HG03066 (cell line): ENCODE results near the gene DOK3.

Experiments
- ATAC-seq: cut with Tn5 transposase; IDR thresholded peaks from one replicate; pipeline ENCODE4 v1.9.1; 2021; ENCODE audit warnings: low read depth; ENCODE audit not compliant: unreplicated experiment

The DOK3 gene, protein sequence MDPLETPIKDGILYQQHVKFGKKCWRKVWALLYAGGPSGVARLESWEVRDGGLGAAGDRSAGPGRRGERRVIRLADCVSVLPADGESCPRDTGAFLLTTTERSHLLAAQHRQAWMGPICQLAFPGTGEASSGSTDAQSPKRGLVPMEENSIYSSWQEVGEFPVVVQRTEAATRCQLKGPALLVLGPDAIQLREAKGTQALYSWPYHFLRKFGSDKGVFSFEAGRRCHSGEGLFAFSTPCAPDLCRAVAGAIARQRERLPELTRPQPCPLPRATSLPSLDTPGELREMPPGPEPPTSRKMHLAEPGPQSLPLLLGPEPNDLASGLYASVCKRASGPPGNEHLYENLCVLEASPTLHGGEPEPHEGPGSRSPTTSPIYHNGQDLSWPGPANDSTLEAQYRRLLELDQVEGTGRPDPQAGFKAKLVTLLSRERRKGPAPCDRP

DNA sequence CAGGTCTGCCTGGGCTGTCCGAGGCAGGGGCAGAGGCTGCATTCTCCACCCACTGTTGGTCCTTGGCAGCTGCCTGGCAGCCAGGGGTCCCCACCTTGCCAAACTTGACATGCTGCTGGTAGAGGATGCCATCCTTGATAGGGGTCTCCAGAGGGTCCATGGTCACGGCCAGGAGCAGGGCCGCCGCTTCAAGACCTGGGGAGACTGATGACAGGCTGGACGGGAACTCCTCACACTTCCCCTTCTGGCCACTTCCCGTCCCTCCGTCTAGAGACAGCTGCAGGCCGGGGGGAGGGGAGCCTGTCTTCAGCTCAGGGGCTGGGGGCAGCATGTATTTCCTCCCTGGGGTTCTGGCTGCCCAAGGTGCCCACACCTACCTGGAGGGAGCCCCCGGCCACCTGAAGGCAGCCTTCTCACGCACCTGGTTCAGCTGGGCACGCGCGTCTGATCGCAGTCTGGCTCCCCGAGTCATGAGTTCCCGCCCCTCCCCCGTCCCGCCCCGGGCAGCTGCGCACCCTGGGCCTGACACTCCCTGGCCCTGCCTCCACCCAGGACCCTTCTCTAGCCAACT is at the start of gene DOK3:
TSS of gene DOK3 (minus strand) at position 446 of the 571 bp plus-strand sequence. CDS start at position 160, 286 bp downstream.
- ATAC-seq, result peak; percentile 40

DNA sequence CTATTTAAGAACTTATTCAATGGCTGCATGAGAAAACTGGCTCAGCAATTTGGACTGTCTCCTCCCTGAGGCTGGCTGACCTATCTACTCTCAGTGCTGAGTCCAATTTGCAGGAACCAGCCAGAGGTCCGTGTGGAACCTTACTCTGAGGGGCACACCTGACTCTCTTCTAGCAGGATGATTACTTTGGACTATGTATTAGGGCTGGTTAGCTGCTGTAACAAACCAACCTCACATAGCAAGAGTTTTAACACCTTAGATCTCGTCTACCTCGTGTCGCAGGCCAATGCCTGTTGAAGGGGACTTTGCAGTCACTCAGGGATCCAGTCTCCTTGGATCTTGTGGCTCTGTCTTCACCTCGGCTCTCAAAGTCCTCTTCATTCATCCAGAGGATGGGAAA is 48.2 kb upstream of the DOK3 start:
- ATAC-seq, result no peak

DNA sequence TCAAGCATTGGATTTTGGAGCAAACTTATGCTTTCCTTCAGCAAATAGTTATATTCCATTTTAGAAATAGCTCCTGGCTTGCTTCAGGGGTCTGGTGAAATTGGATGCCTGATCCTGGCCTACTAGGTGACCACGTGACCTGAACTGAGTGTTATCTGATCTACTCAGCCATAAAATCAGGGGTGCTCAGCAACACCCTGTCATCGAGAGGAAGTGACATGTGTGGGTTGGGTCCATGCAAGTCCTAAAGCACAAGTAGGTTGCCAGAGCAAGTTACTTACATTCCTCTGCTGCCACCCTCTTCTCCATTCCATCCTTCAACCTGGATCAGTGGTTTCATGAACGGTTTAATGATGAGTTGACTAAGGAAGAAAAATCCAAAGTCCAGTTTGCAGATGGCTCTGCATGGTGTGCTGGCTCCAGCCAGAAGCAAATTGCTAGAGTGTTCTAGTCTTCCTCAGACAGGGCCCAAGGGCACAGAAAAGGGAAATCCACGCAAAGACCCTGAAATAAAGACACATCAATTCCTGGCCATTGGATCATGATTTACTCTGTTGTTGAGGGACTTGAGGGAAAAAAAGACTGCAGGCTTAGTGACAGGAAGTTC is 47.5 kb upstream of the DOK3 start:
- no peak for ATAC-seq

DNA sequence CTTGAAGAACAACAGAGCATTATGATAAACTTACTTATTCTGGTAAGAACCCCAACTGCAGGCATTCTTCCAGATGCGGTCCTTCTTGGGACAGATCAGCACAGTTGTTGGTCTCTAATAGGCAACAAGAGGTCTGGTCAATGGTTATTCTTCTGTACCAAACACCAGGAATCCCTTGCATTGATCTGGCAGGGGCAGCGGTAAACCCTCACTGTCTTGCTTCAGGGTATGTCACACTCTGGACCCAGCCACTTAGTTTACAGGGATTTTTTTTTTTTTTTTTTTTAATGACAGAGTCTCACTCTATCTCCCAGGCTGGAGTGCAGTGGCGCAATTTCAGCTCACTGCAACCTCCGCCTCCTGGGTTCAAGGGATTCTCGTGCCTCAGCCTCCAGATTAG is 46.0 kb upstream of the DOK3 start:
- no peak for ATAC-seq

DNA sequence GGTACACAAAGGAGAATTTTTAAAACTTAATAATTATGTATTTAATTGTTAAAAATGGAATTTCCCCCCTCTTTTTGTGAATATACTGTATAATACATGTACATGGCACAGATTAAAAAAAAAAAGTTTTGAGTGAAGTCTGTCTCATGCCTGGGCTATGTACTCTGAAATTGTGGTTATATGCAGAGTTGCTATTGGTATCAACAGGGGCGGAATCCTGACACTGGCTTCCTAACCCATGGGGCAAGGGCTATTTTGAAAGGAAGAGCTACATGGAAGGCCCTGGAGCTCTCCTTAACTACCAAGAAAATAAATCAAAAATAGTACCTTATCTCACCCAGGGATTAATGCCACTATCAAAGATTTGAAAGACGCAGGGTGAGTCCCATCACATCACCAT is 45.6 kb upstream of the DOK3 start:
- ATAC-seq, result no peak

DNA sequence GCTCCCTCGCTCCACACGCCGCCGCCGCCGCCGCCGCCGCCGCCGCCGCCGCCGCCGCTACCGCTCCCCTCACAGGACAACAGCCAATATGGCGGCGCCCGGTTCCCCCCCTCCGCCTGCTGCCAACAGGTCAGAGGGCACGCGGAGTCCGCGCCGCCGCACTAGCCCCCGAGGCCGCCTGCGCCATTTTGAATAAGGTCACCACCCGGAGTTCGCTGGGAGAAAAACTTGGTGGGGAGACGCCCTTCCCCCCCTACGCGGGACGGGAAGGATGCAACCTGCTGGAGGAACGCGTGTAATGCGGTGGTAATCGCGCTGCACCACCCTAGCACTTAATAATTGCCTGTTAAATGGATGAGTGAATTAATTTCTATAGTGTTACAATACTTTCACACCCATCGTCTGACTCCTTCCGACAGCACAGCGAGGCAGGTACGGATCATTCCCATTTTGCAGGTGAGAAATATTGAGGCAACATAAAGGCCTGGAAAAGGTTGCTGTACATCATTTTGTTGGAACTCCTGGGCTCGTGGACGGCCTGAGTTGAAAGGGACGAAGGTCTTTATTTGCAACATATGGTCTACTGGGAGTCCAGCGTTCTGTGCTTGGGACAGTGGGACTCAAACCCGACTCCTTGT is 45.0 kb upstream of the DOK3 start, which contains the start of gene FAM193B:
TSS of gene FAM193B (minus strand) at position 90 of the 638 bp plus-strand sequence. CDS start 105 bp downstream, outside the sequence.
- ATAC-seq, result peak; percentile 93

DNA sequence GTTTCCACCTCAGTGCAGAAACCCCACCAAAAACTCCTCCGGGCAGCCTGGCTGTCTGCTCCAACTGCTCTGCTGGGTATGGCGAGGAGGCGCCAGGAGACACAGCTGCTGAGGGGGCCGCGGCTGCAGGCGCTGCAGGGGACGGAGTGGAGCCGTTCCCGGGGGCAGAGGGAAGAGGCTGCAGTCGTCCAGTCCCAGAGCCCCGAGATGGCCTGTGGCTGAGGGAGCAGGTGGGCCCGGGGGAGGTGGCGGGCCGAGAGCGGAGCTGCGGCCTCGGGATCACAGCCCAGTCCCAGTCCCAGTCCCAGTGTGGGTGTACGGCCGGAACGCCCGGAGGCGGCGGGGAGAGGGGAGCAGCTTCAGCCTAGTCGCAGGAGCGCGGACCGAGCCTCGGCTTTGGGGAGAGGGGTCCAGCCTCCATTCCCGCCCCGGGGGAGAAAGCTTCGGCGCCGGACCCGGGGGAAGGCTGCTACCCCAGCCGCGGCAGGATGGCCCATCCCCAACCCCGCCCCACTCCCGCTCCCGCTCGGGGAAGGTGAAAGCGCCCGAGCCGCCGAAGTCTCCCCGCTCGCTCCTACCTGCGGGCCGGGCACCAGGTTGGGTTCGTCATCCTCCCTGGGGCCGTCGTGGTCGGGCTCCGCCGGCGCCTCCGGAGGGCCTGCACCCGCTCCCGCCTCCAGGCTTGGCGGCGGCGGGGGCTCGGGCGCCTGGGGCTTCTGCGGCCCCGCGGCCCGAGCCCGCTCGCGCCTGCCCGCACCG is 44.2 kb upstream of the DOK3 start:
- ATAC-seq, result peak; percentile 36

DNA sequence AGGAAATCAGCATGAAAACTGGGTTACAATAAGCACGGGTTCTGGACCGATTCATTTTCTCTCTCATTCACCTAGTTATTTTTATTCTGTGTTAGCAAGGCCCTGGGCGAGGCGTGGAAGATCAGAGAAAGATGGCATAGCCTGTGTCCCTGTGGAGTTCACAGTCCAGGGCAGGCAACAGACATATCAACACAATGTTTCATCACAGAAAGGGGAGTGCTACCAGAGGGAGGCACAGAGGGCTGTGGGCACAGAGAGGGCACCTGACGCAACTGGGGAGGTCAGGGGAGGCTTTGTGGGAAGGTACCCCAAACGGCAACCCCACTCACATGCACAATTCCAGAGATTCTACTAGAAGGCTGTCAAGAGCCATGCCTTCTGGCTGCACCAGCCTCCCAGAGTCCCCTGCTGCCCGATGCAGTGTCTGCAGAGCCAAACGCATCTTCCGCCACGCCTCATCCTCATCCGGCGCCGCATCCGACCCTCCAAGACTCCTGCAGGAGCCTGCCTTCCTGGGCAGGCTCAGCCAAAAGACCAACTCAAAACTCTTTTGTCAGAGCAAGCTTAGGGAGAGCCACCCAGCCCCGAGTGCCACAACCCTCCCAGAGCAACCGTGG is 43.3 kb upstream of the DOK3 start:
- no peak for ATAC-seq

DNA sequence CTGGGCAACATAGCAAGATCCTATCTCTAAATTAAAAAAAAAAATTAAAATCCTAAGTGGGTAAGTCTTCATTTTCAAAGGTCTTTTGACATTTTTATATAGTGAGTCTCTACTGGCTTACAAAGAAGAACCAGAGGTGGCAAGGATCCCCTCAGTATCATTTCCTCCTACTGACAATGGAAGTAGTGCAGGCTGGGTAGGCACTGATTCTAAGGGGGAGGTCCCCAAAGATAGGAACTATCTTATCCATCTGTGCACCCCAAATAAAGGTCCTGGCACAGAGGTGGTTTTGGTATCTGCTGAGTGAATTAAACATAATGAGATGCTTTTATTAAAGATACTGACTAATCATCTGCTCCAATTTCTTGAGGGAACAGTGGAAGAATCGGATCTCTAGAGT is 40.5 kb upstream of the DOK3 start:
- no peak for ATAC-seq

DNA sequence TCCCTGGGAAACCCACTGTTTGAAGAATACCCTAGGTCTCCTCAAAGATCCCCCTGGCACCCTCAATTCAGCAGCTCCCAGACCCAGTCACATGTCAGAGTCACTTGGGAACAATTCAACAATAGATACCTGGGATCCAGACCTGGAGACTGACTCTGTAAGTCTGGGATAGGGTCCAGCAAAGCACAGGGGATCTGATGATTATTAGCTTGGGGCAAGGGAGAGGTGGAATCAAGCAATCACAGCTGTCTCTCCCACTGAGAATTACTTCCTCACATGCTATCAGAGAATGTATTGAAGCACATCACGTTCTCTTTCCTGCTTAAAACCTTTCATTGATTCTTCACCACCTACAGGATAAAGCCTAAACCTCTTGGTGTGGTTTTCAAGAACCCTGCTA is 38.9 kb upstream of the DOK3 start:
- ATAC-seq, result no peak

DNA sequence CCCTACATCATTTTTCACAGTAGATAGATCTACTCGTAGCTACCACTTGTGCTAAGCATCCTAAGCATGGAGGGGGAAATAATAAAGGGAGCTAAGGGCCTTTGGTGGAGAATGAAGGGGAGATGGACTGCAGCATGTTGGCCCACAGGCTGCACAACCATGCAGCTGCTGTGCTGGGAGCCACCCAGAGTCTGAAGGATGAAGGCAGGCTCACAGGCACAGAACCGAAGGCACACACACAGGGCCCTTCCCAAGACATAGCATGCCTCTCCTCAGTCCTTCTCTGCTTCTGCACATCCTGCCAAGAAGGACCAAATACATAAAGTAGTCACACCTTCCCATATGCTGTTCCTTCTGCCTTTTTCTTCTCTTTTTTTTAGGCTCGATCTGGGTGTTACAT is 38.1 kb upstream of the DOK3 start:
- no peak for ATAC-seq

DNA sequence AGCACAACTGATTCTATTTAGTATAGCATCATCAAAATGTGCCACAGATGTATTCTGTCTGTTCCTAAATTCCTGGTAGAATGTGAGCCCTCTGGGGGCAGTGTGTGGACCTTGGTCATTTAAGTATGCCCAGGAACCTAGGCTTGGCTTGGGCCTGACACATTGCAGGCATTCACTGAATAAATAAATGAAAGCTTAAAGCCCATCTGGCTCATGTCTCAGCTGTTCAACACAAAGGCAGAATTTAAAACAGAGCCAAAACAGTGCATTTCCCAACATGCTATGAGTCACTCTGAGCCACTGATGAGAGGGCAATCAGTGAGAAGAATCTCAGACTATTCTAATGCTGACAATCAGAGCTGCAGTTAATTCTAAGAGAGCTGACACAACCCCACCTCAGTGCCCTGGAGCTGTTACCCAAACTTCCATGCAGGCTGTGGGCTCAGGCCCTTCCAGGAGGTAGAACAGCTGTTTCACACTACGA is 36.7 kb upstream of the DOK3 start:
- ATAC-seq, result no peak

DNA sequence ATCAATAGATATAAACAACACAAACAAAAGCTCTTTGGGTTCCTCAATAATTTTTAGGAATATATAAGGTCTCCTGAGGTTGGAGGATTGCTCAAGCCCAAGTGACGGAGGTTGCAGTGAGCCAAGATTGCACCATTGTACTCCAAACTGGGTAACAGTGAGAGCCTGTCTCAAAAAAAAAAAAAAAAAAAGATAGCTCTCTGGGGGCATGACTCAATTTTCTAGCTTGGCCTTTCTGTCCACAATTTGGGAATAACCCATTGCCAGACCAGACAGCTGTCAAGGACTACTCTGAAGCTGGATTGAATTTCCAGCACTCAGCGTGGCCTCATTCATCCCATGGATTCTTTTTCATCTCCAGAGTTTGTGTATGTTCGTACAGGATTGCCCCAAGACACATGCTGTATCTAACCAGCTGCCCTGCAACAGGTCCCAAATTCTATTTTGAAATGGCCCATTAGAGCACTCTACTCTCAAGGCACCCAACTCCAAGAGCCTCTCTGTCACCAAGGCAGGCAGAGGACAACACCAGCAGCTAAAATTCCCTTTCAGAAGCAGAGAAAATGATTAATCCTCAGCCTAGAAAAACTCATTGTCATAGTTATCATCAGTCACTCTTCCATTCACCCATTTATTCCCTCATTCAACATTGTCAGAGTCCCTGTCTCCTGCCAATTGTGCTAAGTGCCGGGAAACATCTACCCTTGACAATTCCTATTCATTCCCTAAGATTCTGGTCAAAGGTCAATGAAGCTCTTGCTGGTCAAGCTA is 36.0 kb upstream of the DOK3 start:
- no peak for ATAC-seq

DNA sequence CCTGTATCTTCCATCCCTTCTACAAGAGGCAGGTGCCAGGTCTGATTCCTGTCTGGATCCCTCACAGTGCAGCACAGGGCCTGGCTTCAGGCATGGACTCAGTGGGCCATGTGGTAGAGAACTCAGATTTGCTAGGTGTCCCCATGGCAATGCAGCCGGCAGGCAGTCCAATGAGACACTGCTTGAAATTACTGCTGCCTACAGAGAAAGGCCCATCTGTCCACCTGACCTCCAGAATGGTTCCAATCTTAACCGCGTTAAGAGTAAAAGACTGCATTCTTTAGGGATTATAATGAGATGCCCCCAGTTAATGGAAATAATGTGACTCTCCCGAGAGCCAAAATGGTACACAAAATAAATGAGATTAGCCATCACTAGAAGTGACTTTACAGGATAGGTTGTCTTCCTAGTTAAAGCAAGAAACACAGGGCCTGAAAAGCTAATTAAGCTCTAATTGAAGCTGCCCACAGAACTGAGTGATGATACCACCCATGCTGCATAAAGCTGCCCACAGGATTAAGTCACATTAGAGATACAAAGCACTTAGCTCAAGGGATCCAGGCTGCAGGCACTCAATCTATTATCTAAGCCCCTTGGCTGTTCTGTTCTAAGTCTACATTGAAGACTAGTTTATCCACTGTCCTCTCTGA is 33.3 kb upstream of the DOK3 start:
- no peak for ATAC-seq

DNA sequence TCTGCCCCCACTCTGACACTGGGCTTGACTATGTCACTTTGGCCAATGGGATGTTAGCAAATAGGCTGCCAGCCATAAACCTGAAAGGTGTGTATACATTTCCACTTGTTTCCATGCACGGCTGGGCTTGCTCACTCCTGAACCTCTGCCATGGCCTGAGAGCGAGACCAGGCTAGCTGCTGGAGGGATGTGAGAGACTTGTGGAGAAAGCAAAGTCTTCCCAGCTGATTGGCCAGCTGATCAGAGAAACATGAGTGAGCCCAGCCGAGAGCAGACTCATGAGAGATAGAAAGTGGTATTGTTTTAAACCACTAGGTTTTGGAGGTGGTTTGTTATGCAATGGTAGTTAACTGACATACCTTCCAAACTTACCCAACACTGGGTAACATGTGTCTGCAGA is 30.8 kb upstream of the DOK3 start:
- ATAC-seq, result no peak

DNA sequence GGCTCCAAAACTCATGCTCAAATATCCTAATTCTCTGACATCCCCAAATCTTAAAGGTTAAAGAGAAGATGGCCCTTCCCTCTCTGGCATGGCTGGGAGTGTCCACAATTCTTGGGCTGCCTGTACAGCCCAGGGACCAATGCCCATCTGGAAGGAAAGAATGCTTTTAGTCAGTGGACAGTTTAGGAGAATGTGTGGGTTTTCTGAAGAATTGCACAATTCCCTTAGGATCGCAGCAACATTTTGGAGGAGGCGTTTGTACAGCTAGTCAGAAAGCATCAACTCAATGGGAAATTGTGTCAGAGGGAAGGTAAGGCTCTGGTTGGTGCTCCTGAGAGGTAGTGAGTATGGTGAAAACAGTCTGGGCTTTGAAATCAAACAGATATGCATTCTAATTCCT is 29.8 kb upstream of the DOK3 start:
- ATAC-seq, result no peak

DNA sequence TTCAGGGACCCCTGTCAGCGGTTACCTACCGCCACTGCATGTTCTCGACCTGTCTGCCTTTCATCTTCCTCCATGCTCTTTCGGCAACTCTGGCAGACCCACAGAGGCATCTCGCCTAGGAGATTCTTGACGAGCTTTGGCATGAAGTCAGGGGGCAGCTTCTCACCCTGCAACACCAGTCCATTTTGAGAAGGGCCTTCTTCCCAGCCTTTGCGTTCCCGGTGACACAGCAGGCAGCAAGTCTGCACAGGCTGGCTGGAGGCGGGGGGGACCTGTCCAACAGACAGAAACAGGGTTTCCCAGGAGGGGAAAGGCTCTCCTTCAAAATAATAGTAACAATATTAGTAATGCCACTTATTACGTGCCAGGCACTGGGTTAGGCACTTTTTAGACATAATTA is 29.2 kb upstream of the DOK3 start:
- no peak for ATAC-seq
